ENCODE measurements around the gene UGT2A2.

- TF ChIP-seq GATA2 (IDR thresholded peaks at IDR 0.05; ENCODE audit: low read depth, low read length), result no peak
- TF ChIP-seq GATA3 (IDR thresholded peaks at IDR 0.05; ENCODE audit: low read depth, low read length), result no peak
Measured at GRCh38 chr4:69658133-69658532, 18.7 kb upstream of the UGT2A2 start.

Data from SH-SY5Y (cell line).